HL-60 (cell line): ENCODE data around the gene AGAP3.

ENCODE experiments used
- DNase-seq, 2 experiments: peaks; one replicate each; pipeline ENCODE4 v3.0.0-alpha.2; 2010 to 2020; ENCODE audit warnings: low read depth in 1 of 2, low spot score in 1 of 2
- H3K27ac ChIP-seq: fragments of 250-450 bp; sonication (Bioruptor Pico); replicated peaks from 2 replicates; pipeline ENCODE4 v1.5.1; 2020; ENCODE audit warnings: mild to moderate bottlenecking, moderate library complexity
- H3K27me3 ChIP-seq: fragments of 250-450 bp; sonication (Bioruptor Pico); 2 replicates; pipeline ENCODE4 v1.5.1; 2021; ENCODE audit warnings: mild to moderate bottlenecking, moderate library complexity; ENCODE audit not compliant: insufficient read depth, poor library complexity, severe bottlenecking
- H3K4me3 ChIP-seq: replicated peaks from 2 replicates; pipeline ENCODE4 v1.5.1; 2011; ENCODE audit warnings: mild to moderate bottlenecking, control low read depth, low read length; ENCODE audit not compliant: insufficient read depth
- CTCF ChIP-seq: IDR thresholded peaks from one replicate; pipeline ENCODE4 v1.5.1; 2011; ENCODE audit warnings: low read length, control low read depth, inconsistent platforms; ENCODE audit not compliant: insufficient read depth
- GABPA ChIP-seq: IDR thresholded peaks from 2 replicates; pipeline ENCODE4 v1.6.1; 2012; ENCODE audit warnings: low read depth
- POLR2AphosphoS5 ChIP-seq: IDR thresholded peaks from 2 replicates; pipeline ENCODE4 v1.6.1; 2012; ENCODE audit warnings: low read depth
- REST ChIP-seq: IDR thresholded peaks from 2 replicates; pipeline ENCODE4 v1.6.1; 2012; ENCODE audit warnings: low read depth; ENCODE audit not compliant: insufficient replicate concordance
- SPI1 ChIP-seq: IDR thresholded peaks from 2 replicates; pipeline ENCODE4 v1.6.1; 2012; ENCODE audit warnings: low read depth, mild to moderate bottlenecking, borderline replicate concordance

Gene AGAP3

GRCh38 chr7:151115836-151116418 lies 29.7 kb downstream of the AGAP3 start:
- DNase-seq: no peak
- no peak for TF ChIP-seq POLR2AphosphoS5
- no peak for TF ChIP-seq GABPA
- TF ChIP-seq SPI1: no peak
- no peak for TF ChIP-seq CTCF
- TF ChIP-seq REST: no peak
- Histone ChIP-seq H3K27me3 (no peaks in the 10 kb centered on the region), H3K27ac (no peak overlapping the region), H3K4me3 (no peak overlapping the region)

- H3K4me3 ChIP-seq: no peak overlapping the region
- no peak overlapping the region for H3K27ac ChIP-seq
- H3K27me3 ChIP-seq: no peaks in the 10 kb centered on the region
- DNase-seq: no peak
- no peak for TF ChIP-seq GABPA
- no peak for TF ChIP-seq REST
- TF ChIP-seq SPI1: no peak
- no peak for TF ChIP-seq POLR2AphosphoS5
- no peak for TF ChIP-seq CTCF
Measured at GRCh38 chr7:151116603-151117440, 30.5 kb downstream of the AGAP3 start.

- Histone ChIP-seq H3K27ac (peak overlapping the region; percentile 21), H3K4me3 (no peak overlapping the region), H3K27me3 (no peaks in the 10 kb centered on the region)
- peak in 1 of 2 experiments; percentile 70 for DNase-seq
- TF ChIP-seq SPI1: no peak
- no peak for TF ChIP-seq GABPA
- TF ChIP-seq POLR2AphosphoS5: no peak
- no peak for TF ChIP-seq REST
- TF ChIP-seq CTCF: no peak
Measured at GRCh38 chr7:151117565-151117964, 31.3 kb downstream of the AGAP3 start.
